K562 (cell line): Measurements from ENCODE around the gene CSNK1G2. TPM values are rescaled to one million over a fixed set of nuclear protein-coding genes. Genes with fewer than 3 reads are reported as not detected.

Experiments
- ATAC-seq: fragments of 200-7000 bp; cut with Tn5 transposase; 3 replicates; pipeline ENCODE4 v1.9.1; 2020; ENCODE audit warnings: moderate library complexity
- BruUV-seq: library from RNA; stranded (reverse); fragments of 400-500 nt; replicated peaks from 2 replicates; lab custom pipeline; 2021; lab: Mats Ljungman, UMichigan
- CTCF ChIA-PET: fragments of 300-600 bp; formaldehyde crosslinking; extraction: SDS; loops from one replicate; lab custom pipeline; 2021; ENCODE audit warnings: low intra/inter-chr PET ratio; lab: Yijun Ruan, JAX
- POLR2A ChIA-PET: fragments of 300-600, 350-650 bp; sonication (Branson Sonifier 250); formaldehyde crosslinking; extraction: SDS; loops from one replicate; lab custom pipeline; 2021; ENCODE audit warnings: antibody characterized with exemption, inconsistent platforms; lab: Yijun Ruan, JAX
- DNase-seq, 4 experiments: peaks; one replicate each; pipeline versions ENCODE4 v3.0.0 to v3.0.0-alpha.2; 2011 to 2018; ENCODE audit warnings: low spot score in 3 of 4, mixed read lengths in 3 of 4; ENCODE audit errors: extremely low read depth in 1 of 4
- FAIRE-seq: peaks from 2 replicates; lab custom pipeline; 2011; peaks lifted over from hg19 to GRCh38; lab: Jason Lieb, UNC
- H2AFZ ChIP-seq: 2 replicates; pipeline ENCODE4 v1.6.0; 2011; ENCODE audit warnings: low read depth, low read length, control low read depth, inconsistent platforms
- H3K27ac ChIP-seq: fragments of 200-600 bp; 3 replicates; pipeline ENCODE4 v1.8.0; 2011; ENCODE audit warnings: low read depth, mild to moderate bottlenecking, control low read depth, inconsistent platforms, low read length, moderate library complexity, mixed read lengths; ENCODE audit errors: extremely low read depth
- H3K27me3 ChIP-seq, 2 experiments: fragments of 300-600 bp in 1 of 2; 2 replicates in 1 of 2; 3 replicates in 1 of 2; pipeline versions ENCODE4 v1.6.0 to v1.8.0; 2011; ENCODE audit warnings: inconsistent platforms in 2 of 2, low read length in 2 of 2, mild to moderate bottlenecking in 1 of 2, mixed read lengths in 1 of 2, moderate library complexity in 1 of 2; ENCODE audit not compliant: control insufficient read depth in 2 of 2, insufficient read depth in 2 of 2
- H3K36me3 ChIP-seq: fragments of 300-600 bp; 3 replicates; pipeline ENCODE4 v1.8.0; 2011; ENCODE audit warnings: mild to moderate bottlenecking, low read length, inconsistent platforms; ENCODE audit not compliant: control insufficient read depth, insufficient read depth
- H3K4me1 ChIP-seq, 2 experiments: fragments of 200-600 bp in 1 of 2; replicated peaks in 1 of 2; 2 replicates in 1 of 2; 3 replicates in 1 of 2; pipeline versions ENCODE4 v1.5.1 to v1.8.0; 2011; ENCODE audit warnings: inconsistent platforms in 2 of 2, low read length in 2 of 2, mild to moderate bottlenecking in 1 of 2, mixed read lengths in 1 of 2, moderate library complexity in 1 of 2; ENCODE audit not compliant: control insufficient read depth in 2 of 2, insufficient read depth in 2 of 2
- H3K4me2 ChIP-seq: 2 replicates; pipeline ENCODE4 v1.6.1; 2011; ENCODE audit warnings: low read length, control low read depth, inconsistent platforms, mixed read lengths; ENCODE audit not compliant: insufficient read depth
- H3K4me3 ChIP-seq: fragments of 200-600 bp; sonication (generic), shearing (Covaris generic); 2 replicates; pipeline ENCODE4 v1.5.1; 2016; ENCODE audit warnings: control low read depth, inconsistent platforms
- H3K79me2 ChIP-seq: fragments of 200-600 bp; 3 replicates; pipeline ENCODE4 v1.8.0; 2011; ENCODE audit warnings: low read length, inconsistent platforms; ENCODE audit not compliant: control insufficient read depth, insufficient read depth
- H3K9ac ChIP-seq, 2 experiments: 2 replicates each; pipeline versions ENCODE4 v1.6.0 to v1.6.1; 2011; ENCODE audit warnings: low read depth in 2 of 2, low read length in 2 of 2, control low read depth in 1 of 2, inconsistent platforms in 1 of 2, mild to moderate bottlenecking in 1 of 2, mixed read lengths in 1 of 2; ENCODE audit not compliant: insufficient read depth in 1 of 2
- H3K9me1 ChIP-seq: one replicate; pipeline ENCODE4 v1.6.0; 2011; ENCODE audit warnings: inconsistent platforms, mild to moderate bottlenecking, low read length, moderate library complexity; ENCODE audit not compliant: control insufficient read depth, insufficient read depth
- H3K9me3 ChIP-seq: replicated peaks from 2 replicates; pipeline ENCODE4 v1.5.1; 2011; ENCODE audit warnings: low read depth, low read length, inconsistent platforms; ENCODE audit not compliant: control insufficient read depth, insufficient read depth
- H4K20me1 ChIP-seq: replicated peaks from 2 replicates; pipeline ENCODE4 v1.6.1; 2011; ENCODE audit warnings: low read length, inconsistent platforms, mixed read lengths; ENCODE audit not compliant: control insufficient read depth, insufficient read depth
- RBFOX2 ChIP-seq: fragments of 200-400 bp; formaldehyde crosslinking; IDR thresholded peaks from 2 replicates; pipeline ENCODE4 v1.6.1; 2017; ENCODE audit warnings: low read depth, mild to moderate bottlenecking, low read length, moderate library complexity
- TOE1 ChIP-seq, 2 experiments: fragments of 450-650 bp in 1 of 2; sonication (generic) in 1 of 2; formaldehyde crosslinking in 1 of 2; IDR thresholded peaks; 2 replicates each; pipeline versions ENCODE4 v1.7.1 to v1.8.0; 2016 to 2022; ENCODE audit warnings: borderline replicate concordance in 2 of 2, mild to moderate bottlenecking in 2 of 2, antibody characterized with exemption in 1 of 2, inconsistent platforms in 1 of 2, low read depth in 1 of 2, missing genetic modification reagents in 1 of 2, moderate library complexity in 1 of 2
- ZNF584 ChIP-seq: fragments of 200-800 bp; sonication (Bioruptor generic); IDR thresholded peaks from 2 replicates; pipeline ENCODE4 v1.6.1; 2016; ENCODE audit warnings: low read depth, mild to moderate bottlenecking, missing genetic modification characterization, missing compliant biosample characterization
- whole genome bisulfite sequencing: fragments of 100-300 bp; shearing (Covaris generic); methylation state at CpG from one replicate; pipeline ENCODE4 v1.1.6; 2016; ENCODE audit warnings: low coverage, mixed read lengths; ENCODE audit not compliant: insufficient coverage; ENCODE audit errors: missing lambda C conversion rate; 5-methylcytosine and 5-hydroxymethylcytosine counted together
- in situ Hi-C: fragments of 300-500 bp; cut with MboI; formaldehyde crosslinking; loops from 4 replicates; pipeline ENCODE4 v1.15.0; 2018; ENCODE audit warnings: inconsistent platforms, mixed read lengths
- intact Hi-C: fragments of 100-400 bp; cut with micrococcal nuclease; formaldehyde crosslinking; loops from 2 replicates; pipeline ENCODE4 v1.14.2; 2022
- polyA plus RNA-seq, 8 experiments: library from polyadenylated mRNA; depleted of rRNA in 4 of 8; stranded (reverse) in 5 of 8; unstranded in 3 of 8; fragments of >200 nt; fragmentation: Nextera tagmentation in 2 of 8; fragmentation: Illumina TruSeq in 1 of 8; extraction: Ambion mirVana in 2 of 8; extraction: Trizol in 1 of 8; gene quantifications; 2 replicates each; pipeline versions ENCODE4 v1.2.1 to v1.2.3, GENCODE V29; 2011 to 2014; ENCODE audit warnings: inconsistent platforms in 1 of 8, missing spikeins in 1 of 8
- total RNA-seq, 7 experiments: library from RNA; depleted of rRNA in 6 of 7; stranded (reverse); fragments of >200 nt in 6 of 7; fragmentation: Illumina TruSeq in 2 of 7; extraction: Trizol in 2 of 7; gene quantifications; 2 replicates each; pipeline versions ENCODE4 v1.2.1 to v1.2.3, GENCODE V29; 2011 to 2021; ENCODE audit warnings: low replicate concordance in 1 of 7

CSNK1G2 gene
- total and polyA plus RNA-seq, 9 of the 15 experiments (the other 6 are each of a cell fraction or from before 2014, with no cell fraction given) = 0.48 to 119 (median 49.5) TPM

GRCh38 chr19:1949304-1950101 is 8.5 kb downstream of the CSNK1G2 start:
- Histone ChIP-seq H2AFZ (no peak overlapping the region), H3K9ac (no peak overlapping the region; a peak in 1 of 4 replicates), H3K4me1 (peaks cover 0 to 63% of the 10 kb centered on the region in 2 experiments; a peak in 2 of 5 replicates), H3K4me2 (no peak overlapping the region), H4K20me1 (peaks cover 24% of the 10 kb centered on the region; the same call in 1 of the 2 replicates), H3K9me1 (no peaks in the 10 kb centered on the region), H3K9me3 (no peaks in the 10 kb centered on the region), H3K4me3 (no peak overlapping the region), H3K27ac (no peak overlapping the region), H3K27me3 (no peaks in the 10 kb centered on the region), H3K79me2 (peaks cover 87% of the 10 kb centered on the region), H3K36me3 (peaks cover 52% of the 10 kb centered on the region; the same call in 2 of the 3 replicates)
- ChIA-PET POLR2A (no interaction called here), CTCF (no interaction called here)
- BruUV-seq = no TSS peak
- DNase-seq = no peak
- WGBS = 94% methylated on average over 27 of the region's 44 CpGs
- no peak for FAIRE-seq
- in situ Hi-C loops = no loop called here
- TF ChIP-seq TOE1 (IDR thresholded peaks at IDR 0.05; ENCODE audit: borderline replicate concordance) = no peak
- TF ChIP-seq TOE1 (CRISPR knock-in tag; IDR thresholded peaks at IDR 0.05; ENCODE audit: borderline replicate concordance, low read depth) = no peak
- TF ChIP-seq RBFOX2 = peak; percentile 37; the same call in 1 of the 2 replicates
- TF ChIP-seq ZNF584 (CRISPR knock-in tag) = no peak
- ATAC-seq = no peak
- intact Hi-C loops = no loop called here
